ENCODE results near the gene ZNF134. TPM values are rescaled to one million over a fixed set of nuclear protein-coding genes. Genes with fewer than 3 reads are reported as not detected.
A peak's percentile ranks its signal among the peaks of the same experiment; 100 is the strongest.

The ZNF134 gene
- 25.0 TPM for total RNA-seq

DNA sequence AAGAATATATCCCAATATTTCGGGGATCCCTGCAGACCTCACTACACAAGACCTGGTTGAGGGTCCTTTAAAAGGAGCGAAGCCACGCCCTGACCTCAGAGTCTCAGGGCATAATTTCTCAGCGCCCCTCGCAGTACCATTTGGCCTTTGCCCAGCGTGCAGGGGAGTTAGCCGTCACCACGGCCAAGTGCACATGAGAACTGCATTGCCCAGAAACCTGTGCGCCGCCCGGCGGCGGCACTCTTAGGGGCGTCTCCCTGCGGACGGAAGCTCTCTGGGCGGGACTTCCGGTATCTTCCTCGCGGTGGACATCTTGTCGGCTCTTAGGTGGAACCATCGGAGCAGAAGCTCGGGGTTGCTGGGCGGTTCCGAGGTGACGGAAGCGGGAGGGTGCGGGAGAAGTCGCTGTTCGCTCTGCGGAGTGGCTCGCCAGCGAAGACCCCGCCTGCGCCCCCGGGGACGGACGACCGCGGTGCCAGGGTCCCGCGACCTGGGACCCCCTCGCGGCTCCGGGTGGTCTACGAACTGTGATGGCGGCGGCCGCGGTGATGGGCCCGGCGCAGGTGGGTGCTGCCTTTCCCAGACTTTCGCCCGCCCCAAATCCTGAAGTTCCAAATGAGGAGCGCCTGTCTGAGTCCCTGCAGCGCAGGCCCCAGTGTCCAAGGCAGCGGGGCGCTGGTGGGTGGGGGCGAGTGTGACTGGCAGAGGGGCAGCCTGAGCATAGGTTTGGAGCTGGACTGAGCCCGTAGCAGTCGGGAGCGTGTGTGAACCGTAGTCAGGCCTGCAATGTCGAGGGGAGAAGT is at the start of gene ZNF134:
Gene ZNF134 (plus strand): TSS at position 302 of the 803 bp plus-strand sequence. CDS start 5,227 bp downstream, outside the sequence.
- DNase-seq (ENCODE audit: low spot score) = peak; percentile 92

DNA sequence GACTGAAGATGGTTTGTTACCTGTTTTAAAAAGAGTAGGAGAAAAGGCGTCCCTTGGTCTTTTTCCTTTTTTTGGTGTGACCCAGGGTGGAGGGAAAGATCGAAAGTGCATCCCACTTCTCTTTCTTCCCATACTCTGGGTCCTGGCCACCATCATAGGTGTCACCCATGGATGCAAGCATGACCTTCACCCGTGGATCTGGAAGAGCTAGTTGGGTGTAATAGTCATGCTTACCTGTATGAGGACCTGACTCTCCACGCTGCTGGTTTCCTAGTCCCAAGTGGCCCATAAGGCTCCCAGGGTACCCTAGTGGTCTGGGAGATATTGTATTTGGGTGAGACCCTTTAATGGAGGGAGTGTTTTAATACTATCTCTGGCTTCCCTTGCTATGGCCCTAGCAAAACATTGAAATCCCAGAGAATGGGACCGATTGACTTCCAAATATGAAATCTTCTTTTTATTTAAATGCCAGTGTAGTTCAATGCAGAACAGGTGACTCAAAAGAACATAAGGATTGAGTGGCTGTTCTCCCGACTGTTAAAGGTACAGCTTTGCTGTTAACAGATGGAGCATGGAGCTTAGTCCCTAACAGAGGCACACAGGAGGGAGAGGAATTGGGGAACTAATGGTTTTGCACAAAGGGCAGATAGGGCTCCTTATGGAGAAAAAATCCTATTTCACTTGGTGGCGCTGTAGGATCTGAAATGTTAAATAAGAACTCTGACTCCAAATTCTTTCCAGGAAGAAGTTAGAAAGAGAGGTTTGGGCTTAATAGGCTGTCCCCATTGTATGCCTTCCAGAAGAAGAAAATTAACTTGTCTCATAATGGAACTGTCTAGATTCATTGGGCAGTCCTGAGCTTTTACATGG is 47.4 kb upstream of the ZNF134 start:
- DNase-seq (ENCODE audit: low spot score) = no peak

DNA sequence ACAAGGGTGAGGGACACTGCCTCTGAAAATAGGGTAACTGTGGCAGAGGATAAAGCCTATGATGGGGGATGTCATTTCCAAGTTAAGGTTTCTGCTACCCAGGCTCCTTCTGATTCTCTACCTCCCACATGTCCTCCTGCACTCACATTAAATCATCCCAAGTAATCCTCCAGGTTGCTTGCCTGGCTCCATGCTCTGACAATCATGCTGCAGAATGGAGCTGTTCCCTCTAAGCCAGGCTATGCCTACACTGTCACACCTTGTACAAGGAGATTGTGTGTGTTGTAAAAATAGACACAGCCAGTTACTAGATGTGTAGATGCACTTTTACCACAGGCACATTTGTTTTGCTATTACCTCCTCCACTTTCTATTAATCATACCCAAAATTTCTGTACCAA is 43.3 kb upstream of the ZNF134 start:
- no peak for DNase-seq (ENCODE audit: low spot score)

DNA sequence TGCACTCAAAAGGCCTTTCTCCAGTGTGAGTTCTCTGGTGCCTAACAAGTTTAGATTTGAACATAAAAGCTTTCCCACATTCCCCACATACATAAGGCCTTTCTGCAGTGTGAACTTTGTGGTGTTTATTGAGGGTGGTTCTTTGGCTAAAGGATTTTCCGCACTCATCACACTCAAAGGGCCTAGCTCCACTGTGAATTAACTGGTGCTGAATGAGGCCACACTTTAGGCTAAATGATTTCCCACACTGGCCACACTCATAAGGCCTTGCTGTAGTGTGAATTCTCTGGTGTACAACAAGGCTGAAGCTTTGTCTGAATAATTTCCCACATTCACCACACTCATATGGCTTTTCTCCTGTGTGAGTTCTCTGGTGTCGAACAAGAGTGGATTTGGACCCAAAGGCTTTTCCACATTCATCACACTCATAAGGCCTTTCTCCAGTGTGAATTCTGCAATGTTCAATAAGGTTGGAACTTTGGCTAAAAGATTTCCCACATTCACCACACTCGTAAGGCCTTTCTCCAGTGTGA is 41.6 kb upstream of the ZNF134 start:
- no peak for DNase-seq (ENCODE audit: low spot score)

DNA sequence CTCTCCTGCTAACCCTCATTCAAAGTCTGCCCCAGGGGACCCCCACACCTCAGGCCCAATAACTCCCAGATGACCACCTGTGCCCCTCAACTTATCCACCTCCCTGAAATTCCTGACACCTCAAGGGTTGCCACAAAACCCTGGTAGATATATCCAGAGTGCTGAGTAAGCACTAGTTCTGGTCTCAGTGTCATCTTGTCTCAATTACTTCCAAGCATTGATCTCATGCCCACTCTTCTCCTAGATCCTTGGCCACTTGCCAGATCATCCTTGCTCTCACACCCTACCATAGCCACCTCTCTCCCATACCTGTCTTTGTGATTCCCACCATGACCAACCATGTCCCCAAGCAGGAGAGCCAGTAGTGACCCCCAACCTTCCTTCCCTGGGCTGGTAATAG is 37.4 kb upstream of the ZNF134 start:
- no peak for DNase-seq (ENCODE audit: low spot score)

GRCh38 chr19:57578487-57579205 is 35.4 kb upstream of the ZNF134 start, which contains the start of gene ZNF416:
Gene ZNF416 (minus strand): TSS chr19:57578911. CDS start chr19:57578704, 207 bp downstream.
- DNase-seq (ENCODE audit: low spot score) = peak; percentile 98

DNA sequence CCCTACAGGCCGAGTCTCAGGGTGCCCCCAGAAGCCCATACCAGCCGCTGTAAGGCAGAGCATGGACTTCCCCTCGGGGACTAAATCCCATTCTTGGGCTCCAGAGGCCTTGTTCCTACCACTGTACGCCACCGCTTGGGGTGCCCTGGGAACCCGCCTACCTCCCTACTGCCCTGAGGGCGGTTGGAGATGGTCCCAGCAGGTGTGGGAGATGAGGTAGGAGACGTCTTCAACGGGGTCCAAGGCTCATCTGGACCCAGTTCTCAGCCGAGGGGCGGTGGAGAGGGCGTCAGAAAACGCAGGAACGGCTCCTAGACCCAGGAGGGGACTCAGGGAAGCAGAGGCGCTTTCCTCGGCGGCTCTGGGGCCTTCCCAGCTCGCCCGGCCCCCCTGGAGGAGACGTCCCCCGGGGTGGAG is 30.9 kb upstream of the ZNF134 start:
- no peak for DNase-seq (ENCODE audit: low spot score)

DNA sequence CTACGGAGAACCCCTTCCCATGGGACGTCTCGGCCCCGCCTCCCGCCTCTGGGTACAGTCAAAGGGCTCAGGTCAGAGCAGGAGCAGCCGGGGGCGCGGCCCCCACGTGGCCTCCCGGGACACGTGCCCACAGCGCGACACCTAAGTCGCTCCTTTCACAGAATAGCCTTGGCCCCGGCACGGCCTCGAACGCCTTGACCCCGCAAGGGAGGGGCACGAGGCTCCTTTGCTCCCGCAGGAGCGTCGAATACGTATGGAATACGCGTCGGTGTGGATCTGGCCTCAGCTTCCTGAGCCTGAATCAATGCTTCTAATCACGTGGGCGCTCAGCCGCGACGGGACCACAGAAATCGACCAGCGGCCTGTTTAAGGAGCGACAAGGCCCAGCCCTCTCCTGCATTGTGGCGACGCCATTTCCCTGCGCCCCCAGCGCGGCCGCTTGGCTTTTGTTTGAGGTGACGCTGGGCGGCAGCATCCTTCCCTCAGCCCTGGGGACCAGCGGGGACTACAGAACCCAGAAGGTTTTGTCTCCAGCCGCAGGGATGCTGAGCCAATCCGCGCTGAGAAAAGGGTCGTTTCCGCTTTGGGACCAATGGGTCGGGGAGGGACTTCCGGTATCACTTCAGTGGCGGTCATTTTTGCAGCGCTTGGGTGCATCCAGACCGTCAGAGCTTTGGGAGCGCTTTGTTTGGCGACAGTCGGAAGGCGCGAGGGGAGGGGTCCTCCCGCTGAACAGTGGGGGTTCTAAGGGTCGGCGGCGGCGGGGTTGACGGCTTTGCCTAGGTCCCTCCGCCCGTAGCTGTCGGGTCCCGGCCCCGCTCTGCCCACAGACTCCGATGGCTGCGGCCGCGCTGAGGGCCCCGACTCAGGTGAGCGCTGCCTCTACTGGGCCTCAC is 30.3 kb upstream of the ZNF134 start, which contains the start of gene ZIK1:
Gene ZIK1 (plus strand): TSS at position 625 of the 896 bp plus-strand sequence. CDS start 212 bp downstream, at position 837.
- peak; percentile 95 for DNase-seq (ENCODE audit: low spot score)

DNA sequence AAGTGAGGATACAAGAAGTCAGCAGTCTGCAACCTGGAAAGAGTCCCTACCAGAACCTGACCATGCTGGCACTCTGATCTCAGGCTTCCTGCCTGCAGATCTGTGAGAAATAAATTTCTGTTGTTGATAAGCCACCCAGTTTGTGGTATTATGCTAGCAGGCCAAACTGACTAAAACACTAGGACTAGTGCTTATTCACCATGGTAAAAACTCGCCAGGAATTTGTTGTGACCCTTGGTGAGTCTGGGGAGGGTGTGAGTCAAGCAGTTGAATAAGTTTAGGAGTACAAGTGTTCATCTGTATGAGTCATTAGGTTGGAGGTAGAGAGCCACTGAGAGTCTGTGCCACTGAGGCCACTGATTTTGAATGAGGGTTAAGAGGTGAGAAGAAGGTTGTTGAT is 26.5 kb upstream of the ZNF134 start:
- no peak for DNase-seq (ENCODE audit: low spot score)

DNA sequence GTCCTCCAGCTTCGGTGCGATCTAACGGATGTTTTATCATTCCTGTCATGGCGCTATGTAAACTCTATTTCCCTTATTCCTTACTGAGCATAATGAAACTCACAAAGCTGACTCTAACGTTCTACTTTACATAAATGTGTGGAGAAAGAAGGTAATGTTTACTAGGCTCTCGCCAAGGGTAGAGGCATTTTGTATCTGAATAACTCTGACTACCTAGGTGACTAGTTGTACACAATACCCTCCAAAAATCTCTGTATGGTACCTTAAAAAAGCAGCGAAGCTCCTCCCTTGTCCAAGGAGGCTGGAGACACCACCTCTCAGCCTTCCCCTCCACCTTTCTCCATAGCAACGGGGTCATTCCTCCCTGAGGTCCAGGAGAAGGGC is 14.7 kb upstream of the ZNF134 start:
- no peak for DNase-seq (ENCODE audit: low spot score)

DNA sequence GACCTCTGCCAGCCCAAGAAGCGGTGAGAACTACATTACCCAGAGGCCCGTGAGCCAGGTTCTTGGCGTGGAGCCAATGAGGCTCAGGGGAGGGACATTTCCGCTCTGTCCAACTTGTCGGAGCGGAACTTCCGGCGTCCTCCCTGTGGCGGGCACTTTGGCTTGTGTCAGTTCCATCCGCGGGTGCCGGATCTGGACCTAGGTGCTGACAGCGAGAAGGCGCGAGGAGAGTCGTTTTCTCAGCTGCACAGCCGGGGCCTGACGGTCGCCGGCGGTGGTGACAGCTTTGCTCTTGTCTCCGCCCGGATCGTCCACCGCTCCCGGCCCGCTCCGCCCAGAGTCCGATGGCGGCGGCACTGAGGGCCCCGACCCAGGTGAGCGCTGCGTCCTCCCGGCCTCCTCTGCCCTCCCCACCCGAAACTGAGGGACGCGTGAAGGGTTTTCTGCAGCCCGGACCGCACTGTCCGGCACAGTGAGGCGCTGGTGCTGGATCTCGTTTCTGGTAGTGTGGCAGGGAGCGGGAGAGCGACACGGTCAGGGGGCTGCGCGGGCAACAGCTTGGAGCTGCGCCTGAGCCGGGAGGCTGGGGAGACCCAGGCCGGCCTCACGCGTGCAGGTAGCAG is 14.2 kb upstream of the ZNF134 start, which contains the start of gene ZNF530:
Gene ZNF530 (plus strand): TSS at position 125 of the 623 bp plus-strand sequence. CDS start 4,461 bp downstream, outside the sequence.
- peak; percentile 95 for DNase-seq (ENCODE audit: low spot score)

GRCh38 chr19:57606931-57607330 is 7.1 kb upstream of the ZNF134 start:
- no peak for DNase-seq (ENCODE audit: low spot score)

DNA sequence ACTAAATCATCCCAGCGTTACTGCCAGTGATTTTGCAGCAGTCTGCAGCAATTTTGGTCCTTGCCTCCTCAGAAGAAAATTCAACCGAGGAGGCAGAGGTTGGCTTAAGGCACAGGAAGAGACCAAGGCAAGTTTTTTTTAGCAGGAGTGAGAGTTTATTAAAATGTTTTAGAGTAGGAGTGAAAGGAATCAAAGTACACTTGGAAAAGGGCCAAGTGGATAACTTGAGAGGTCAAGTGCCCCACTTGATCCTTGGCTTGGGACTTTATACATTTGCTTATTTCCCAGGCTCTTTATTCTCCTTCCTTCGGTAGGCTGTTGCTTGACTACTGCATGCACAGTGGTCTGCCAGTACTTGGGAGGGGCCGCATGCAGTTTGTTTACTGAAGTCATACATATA is 2.9 kb upstream of the ZNF134 start:
- DNase-seq (ENCODE audit: low spot score) = no peak

GRCh38 chr19:57615346-57615745 is 1.3 kb downstream of the ZNF134 start:
- DNase-seq (ENCODE audit: low spot score) = no peak

GRCh38 chr19:57620673-57621348 is 6.8 kb downstream of the ZNF134 start:
- DNase-seq (ENCODE audit: low spot score) = no peak

DNA sequence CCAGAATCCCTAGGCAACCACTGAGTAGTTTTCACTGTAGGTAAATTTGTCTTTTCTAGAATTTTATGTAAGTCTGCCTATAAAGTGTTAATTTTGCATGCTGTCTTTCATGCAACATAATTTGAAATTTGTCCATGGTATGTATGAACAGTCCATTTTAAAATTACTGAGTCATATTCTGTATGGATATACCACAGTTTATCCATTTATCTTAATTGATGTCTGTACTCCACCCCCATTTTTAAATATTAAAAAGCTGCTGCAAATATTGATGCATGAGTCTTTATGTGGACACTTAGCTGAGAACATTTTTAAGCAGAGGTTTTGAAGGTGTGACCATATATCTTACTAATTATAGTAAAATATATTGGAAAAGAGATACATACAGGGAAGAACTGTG is 9.0 kb downstream of the ZNF134 start:
- no peak for DNase-seq (ENCODE audit: low spot score)

- DNase-seq (ENCODE audit: low spot score) = peak; percentile 94
Measured at GRCh38 chr19:57632987-57633831, 19.2 kb downstream of the ZNF134 start, which contains the start of gene ZNF211. Gene ZNF211 (plus strand): TSS chr19:57633168. CDS start chr19:57633347, 179 bp downstream.

DNA sequence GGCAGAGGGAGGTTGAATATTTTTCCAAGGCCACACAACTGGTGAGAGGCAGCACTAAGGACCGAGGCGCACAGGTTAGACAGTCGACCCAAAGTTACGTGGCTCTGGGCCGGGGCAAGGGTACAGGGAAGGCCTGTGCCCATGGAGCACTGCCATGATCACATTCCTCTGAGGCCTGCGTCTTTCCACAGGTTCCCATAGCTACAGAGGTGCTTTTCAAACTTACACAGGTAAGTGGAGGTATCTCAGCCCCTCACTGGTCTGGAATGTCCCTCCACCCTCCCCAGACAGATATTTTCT is 19.7 kb downstream of the ZNF134 start:
- no peak for DNase-seq (ENCODE audit: low spot score)

Measured in ureter (tissue), 1 donor.